22Rv1 (cell line): ENCODE results near the gene UBE2F.

Experiments
- ZFX ChIP-seq: fragments of 450-650 bp; IDR thresholded peaks from 2 replicates; pipeline ENCODE4 v1.6.1; 2017; ENCODE audit warnings: antibody characterized with exemption, borderline replicate concordance
- TF ChIP-seq, protein P1 (sequence below): fragments of 450-650 bp; IDR thresholded peaks from 2 replicates; pipeline ENCODE4 v1.5.1; 2017; ENCODE audit warnings: mild to moderate bottlenecking

DNA sequence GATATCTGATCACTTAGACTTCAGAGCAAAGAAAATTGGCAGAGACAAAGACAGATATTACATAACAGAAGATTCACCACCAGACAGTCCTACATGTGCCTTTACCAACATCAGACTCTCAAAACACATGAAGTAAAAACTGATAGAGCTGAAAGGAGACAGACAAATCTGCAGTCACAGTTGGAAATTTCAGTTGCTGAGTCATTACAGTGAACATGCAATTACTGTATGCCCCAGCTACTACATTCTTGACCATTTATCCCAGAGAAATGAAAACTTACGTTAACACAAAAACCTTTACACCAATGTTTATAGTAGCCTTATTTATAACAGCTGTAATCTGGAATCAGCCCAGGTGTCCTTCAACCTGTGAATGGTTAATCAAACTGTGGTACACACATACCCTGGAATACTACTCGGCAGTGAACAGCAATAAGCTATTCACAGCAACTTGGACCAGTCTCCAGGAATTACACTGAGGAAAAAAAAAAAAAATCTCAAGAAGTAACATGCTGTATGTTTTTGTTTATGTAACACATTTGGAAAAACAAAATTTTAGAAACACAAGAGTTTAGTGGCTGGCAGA is 86.5 kb downstream of the UBE2F start:
- TF ChIP-seq, protein P1, sequence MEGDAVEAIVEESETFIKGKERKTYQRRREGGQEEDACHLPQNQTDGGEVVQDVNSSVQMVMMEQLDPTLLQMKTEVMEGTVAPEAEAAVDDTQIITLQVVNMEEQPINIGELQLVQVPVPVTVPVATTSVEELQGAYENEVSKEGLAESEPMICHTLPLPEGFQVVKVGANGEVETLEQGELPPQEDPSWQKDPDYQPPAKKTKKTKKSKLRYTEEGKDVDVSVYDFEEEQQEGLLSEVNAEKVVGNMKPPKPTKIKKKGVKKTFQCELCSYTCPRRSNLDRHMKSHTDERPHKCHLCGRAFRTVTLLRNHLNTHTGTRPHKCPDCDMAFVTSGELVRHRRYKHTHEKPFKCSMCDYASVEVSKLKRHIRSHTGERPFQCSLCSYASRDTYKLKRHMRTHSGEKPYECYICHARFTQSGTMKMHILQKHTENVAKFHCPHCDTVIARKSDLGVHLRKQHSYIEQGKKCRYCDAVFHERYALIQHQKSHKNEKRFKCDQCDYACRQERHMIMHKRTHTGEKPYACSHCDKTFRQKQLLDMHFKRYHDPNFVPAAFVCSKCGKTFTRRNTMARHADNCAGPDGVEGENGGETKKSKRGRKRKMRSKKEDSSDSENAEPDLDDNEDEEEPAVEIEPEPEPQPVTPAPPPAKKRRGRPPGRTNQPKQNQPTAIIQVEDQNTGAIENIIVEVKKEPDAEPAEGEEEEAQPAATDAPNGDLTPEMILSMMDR = no peak
- TF ChIP-seq ZFX = no peak
